ENCODE data around the gene IPCEF1.

IPCEF1 gene

GRCh38 chr6:154284313-154284853 lies 72.2 kb downstream of the IPCEF1 start:
- no peak overlapping the region for H3K4me3 ChIP-seq (ENCODE audit: low read depth, low read length)
- no peak for TF ChIP-seq CTCF (IDR thresholded peaks at IDR 0.05; ENCODE audit: borderline replicate concordance, insufficient read depth, low read depth, low read length)

GRCh38 chr6:154280521-154280920 lies 76.1 kb downstream of the IPCEF1 start:
- no peak overlapping the region for H3K4me3 ChIP-seq (ENCODE audit: low read depth, low read length)
- no peak for TF ChIP-seq CTCF (IDR thresholded peaks at IDR 0.05; ENCODE audit: borderline replicate concordance, insufficient read depth, low read depth, low read length)

- H3K4me3 ChIP-seq (ENCODE audit: low read depth, low read length), result no peak overlapping the region
- TF ChIP-seq CTCF (IDR thresholded peaks at IDR 0.05; ENCODE audit: borderline replicate concordance, insufficient read depth, low read depth, low read length), result no peak
Observed at GRCh38 chr6:154277629-154278017, 79.0 kb downstream of the IPCEF1 start.

GRCh38 chr6:154276810-154277628 lies 79.6 kb downstream of the IPCEF1 start:
- no peak overlapping the region for H3K4me3 ChIP-seq (ENCODE audit: low read depth, low read length)
- peak; percentile 17; the same call in 1 of the 2 replicates for TF ChIP-seq CTCF (IDR thresholded peaks at IDR 0.05; ENCODE audit: borderline replicate concordance, insufficient read depth, low read depth, low read length)

- no peak for TF ChIP-seq CTCF (IDR thresholded peaks at IDR 0.05; ENCODE audit: borderline replicate concordance, insufficient read depth, low read depth, low read length)
- no peak overlapping the region for H3K4me3 ChIP-seq (ENCODE audit: low read depth, low read length)
Observed at GRCh38 chr6:154274168-154274567, 82.4 kb downstream of the IPCEF1 start.

GRCh38 chr6:154268486-154268885 lies 88.1 kb downstream of the IPCEF1 start:
- TF ChIP-seq CTCF (IDR thresholded peaks at IDR 0.05; ENCODE audit: borderline replicate concordance, insufficient read depth, low read depth, low read length), result no peak
- no peak overlapping the region for H3K4me3 ChIP-seq (ENCODE audit: low read depth, low read length)
